Liver (tissue), 9 donors: Measurements from ENCODE around the gene WIPF2. TPM values are rescaled to one million over a fixed set of nuclear protein-coding genes. Genes with fewer than 3 reads are reported as not detected.
"Not testable (repeated sequence)": the region's sequence is repeated elsewhere in the genome, so short reads cannot be mapped to it uniquely, and the experiment has no call there.

ENCODE experiments used
- DNase-seq: peaks from one replicate; pipeline ENCODE4 v3.0.0-alpha.2; 2017; ENCODE audit warnings: low spot score
- H3K27ac ChIP-seq, 2 donors: one replicate each; pipeline ENCODE4 v1.7.0; 2013; ENCODE audit warnings: inconsistent platforms in 2 of 2, low read length in 2 of 2, control low read depth in 1 of 2, low read depth in 1 of 2, mild to moderate bottlenecking in 1 of 2
- H3K27me3 ChIP-seq, 4 donors: one replicate each; pipeline versions ENCODE4 v1.6.1 to v1.7.0; 2013; ENCODE audit warnings: low read length in 3 of 4, inconsistent platforms in 1 of 4, mild to moderate bottlenecking in 1 of 4, moderate library complexity in 1 of 4; ENCODE audit not compliant: control insufficient read depth in 4 of 4, insufficient read depth in 4 of 4
- H3K36me3 ChIP-seq, 4 donors: one replicate each; pipeline versions ENCODE4 v1.6.1 to v1.7.0; 2013; ENCODE audit warnings: low read length in 3 of 4, mild to moderate bottlenecking in 3 of 4, low read depth in 1 of 4, moderate library complexity in 1 of 4; ENCODE audit not compliant: control insufficient read depth in 4 of 4, insufficient read depth in 3 of 4
- H3K4me1 ChIP-seq, 4 donors: one replicate each; pipeline versions ENCODE4 v1.6.1 to v1.7.0; 2013; ENCODE audit warnings: low read length in 3 of 4, mild to moderate bottlenecking in 3 of 4, moderate library complexity in 1 of 4; ENCODE audit not compliant: control insufficient read depth in 4 of 4, insufficient read depth in 4 of 4
- H3K4me3 ChIP-seq, 3 donors: one replicate each; pipeline versions ENCODE4 v1.6.1 to v1.7.0; 2013; ENCODE audit warnings: low read length in 3 of 3, control low read depth in 1 of 3, low read depth in 1 of 3, mild to moderate bottlenecking in 1 of 3
- H3K9ac ChIP-seq, 2 donors: one replicate each; pipeline ENCODE4 v1.7.0; 2013; ENCODE audit warnings: low read length in 2 of 2, mild to moderate bottlenecking in 2 of 2, moderate library complexity in 2 of 2, control low read depth in 1 of 2, low read depth in 1 of 2
- H3K9me3 ChIP-seq, 4 donors: one replicate each; pipeline versions ENCODE4 v1.6.1 to v1.7.0; 2013; ENCODE audit warnings: low read length in 3 of 4; ENCODE audit not compliant: control insufficient read depth in 4 of 4
- ATF3 ChIP-seq: IDR thresholded peaks from 2 replicates; pipeline ENCODE4 v1.6.1; 2016; ENCODE audit warnings: antibody characterized with exemption
- EGR1 ChIP-seq, 2 donors: IDR thresholded peaks; 2 replicates each; pipeline ENCODE4 v1.6.1; 2016 to 2018; ENCODE audit warnings: antibody characterized with exemption in 2 of 2, low read depth in 2 of 2
- FOXA2 ChIP-seq: IDR thresholded peaks from 2 replicates; pipeline ENCODE4 v1.6.1; 2016; ENCODE audit warnings: antibody characterized with exemption
- HNF4A ChIP-seq, 2 donors: conservative IDR thresholded peaks; 2 replicates each; pipeline ENCODE4 v1.6.1; 2016; ENCODE audit warnings: antibody characterized with exemption in 2 of 2, mild to moderate bottlenecking in 2 of 2
- HNF4G ChIP-seq: IDR thresholded peaks from 2 replicates; pipeline ENCODE4 v1.6.1; 2016; ENCODE audit warnings: antibody characterized with exemption
- JUND ChIP-seq, 2 donors: IDR thresholded peaks; 2 replicates each; pipeline ENCODE4 v1.6.1; 2016; ENCODE audit warnings: antibody characterized with exemption in 2 of 2
- NR2F2 ChIP-seq: IDR thresholded peaks from 2 replicates; pipeline ENCODE4 v1.6.1; 2016; ENCODE audit warnings: antibody characterized with exemption
- RXRA ChIP-seq, 2 donors: IDR thresholded peaks; 2 replicates each; pipeline ENCODE4 v1.6.1; 2017 to 2018; ENCODE audit warnings: antibody characterized with exemption in 2 of 2, mild to moderate bottlenecking in 1 of 2
- SP1 ChIP-seq: IDR thresholded peaks from 2 replicates; pipeline ENCODE4 v1.6.1; 2018; ENCODE audit warnings: antibody characterized with exemption, mild to moderate bottlenecking
- YY1 ChIP-seq: IDR thresholded peaks from 2 replicates; pipeline ENCODE4 v1.6.1; 2016; ENCODE audit warnings: antibody characterized with exemption, mild to moderate bottlenecking
- ZBTB33 ChIP-seq: IDR thresholded peaks from 2 replicates; pipeline ENCODE4 v1.6.1; 2016; ENCODE audit warnings: antibody characterized with exemption
- WGBS: extraction: QIAGEN DNeasy Blood & Tissue Kit; methylation state at CpG from one replicate; pipeline ENCODE4 v1.1.7; 2013; 5-methylcytosine and 5-hydroxymethylcytosine counted together
- polyA plus RNA-seq, 2 donors: library from polyadenylated mRNA; stranded (reverse) in 1 of 2; unstranded in 1 of 2; fragments of 200-250 nt in 1 of 2; fragments of >200 nt in 1 of 2; fragmentation: Nextera tagmentation in 1 of 2; extraction: Ambion mirVana in 1 of 2; gene quantifications; one replicate each; pipeline versions ENCODE4 v1.2.1 to v1.2.3, GENCODE V29; 2013 to 2015
- total RNA-seq, 2 donors: library from RNA; depleted of rRNA; stranded (reverse); fragments of >200 nt; gene quantifications; one replicate each; pipeline ENCODE4 v1.2.3, GENCODE V29; 2014
- TF ChIP-seq, protein P1 (sequence below): IDR thresholded peaks from 2 replicates; pipeline ENCODE4 v1.6.1; 2016; ENCODE audit warnings: antibody characterized with exemption
- TF ChIP-seq, protein P2 (sequence below): IDR thresholded peaks from 2 replicates; pipeline ENCODE4 v1.6.1; 2016; ENCODE audit warnings: antibody characterized with exemption, mild to moderate bottlenecking
- donor health status: healthy.
- donor health status: healthy.
- donor health status: healthy.
- donor health status: healthy.
- donor health status: healthy.

WIPF2 gene
- total and polyA plus RNA-seq, 4 donors, result 4.4 to 5.6 (median 5.2) TPM

DNA sequence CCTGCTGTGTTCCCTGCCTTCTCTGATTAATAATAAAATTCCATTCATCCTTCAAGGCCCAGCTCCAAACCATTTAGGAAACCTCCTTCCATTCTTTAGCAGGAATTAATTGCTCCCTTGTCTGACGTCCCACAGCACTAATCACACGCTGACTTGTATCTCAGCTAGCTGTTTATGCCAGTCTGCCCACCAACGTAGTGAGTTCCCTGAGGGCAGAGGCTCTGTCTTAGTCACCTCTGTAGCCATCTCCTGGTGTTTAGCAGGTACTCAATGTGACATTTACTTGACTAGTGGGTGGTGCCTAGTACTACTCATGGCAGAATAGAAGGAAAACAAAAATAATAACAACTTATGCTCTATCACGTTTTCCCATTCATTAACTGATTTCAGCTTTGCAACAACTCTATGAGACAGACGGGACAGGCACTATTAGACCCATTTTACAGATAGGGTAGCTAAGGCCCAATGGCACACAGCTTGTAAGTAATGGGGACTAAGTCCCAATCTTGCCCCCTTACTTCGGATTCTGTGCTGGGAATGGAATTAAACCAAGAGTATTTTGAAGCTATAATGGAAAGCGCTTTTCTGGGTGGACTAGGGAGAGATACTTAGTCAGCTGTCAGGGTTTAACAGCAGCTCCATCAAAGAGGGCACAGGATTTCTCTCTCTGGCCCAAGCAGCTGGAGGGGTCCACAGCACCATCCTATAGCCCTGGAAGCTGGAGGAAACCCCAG, 931 bp upstream of the WIPF2 start:
- Histone ChIP-seq H3K27me3 (no peaks in the 10 kb centered on the region), H3K27ac (no peak overlapping the region), H3K4me1 (peaks cover 1 to 8% (median 6%) of the 10 kb centered on the region in 4 donors), H3K4me3 (peak overlapping the region in 1 of 3 donors; percentile 15), H3K36me3 (no peaks in the 10 kb centered on the region), H3K9ac (no peak overlapping the region), H3K9me3 (no peaks in the 10 kb centered on the region)
- no peak for DNase-seq
- WGBS, result 86% methylated on average over 7 of the region's 7 CpGs
- TF ChIP-seq NR2F2, result no peak
- TF ChIP-seq FOXA2, result no peak
- no peak for TF ChIP-seq EGR1 (IDR thresholded peaks at IDR 0.05; ENCODE audit: low read depth in 2 of 2)
- TF ChIP-seq, protein P1, sequence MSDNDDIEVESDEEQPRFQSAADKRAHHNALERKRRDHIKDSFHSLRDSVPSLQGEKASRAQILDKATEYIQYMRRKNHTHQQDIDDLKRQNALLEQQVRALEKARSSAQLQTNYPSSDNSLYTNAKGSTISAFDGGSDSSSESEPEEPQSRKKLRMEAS, result no peak

DNA sequence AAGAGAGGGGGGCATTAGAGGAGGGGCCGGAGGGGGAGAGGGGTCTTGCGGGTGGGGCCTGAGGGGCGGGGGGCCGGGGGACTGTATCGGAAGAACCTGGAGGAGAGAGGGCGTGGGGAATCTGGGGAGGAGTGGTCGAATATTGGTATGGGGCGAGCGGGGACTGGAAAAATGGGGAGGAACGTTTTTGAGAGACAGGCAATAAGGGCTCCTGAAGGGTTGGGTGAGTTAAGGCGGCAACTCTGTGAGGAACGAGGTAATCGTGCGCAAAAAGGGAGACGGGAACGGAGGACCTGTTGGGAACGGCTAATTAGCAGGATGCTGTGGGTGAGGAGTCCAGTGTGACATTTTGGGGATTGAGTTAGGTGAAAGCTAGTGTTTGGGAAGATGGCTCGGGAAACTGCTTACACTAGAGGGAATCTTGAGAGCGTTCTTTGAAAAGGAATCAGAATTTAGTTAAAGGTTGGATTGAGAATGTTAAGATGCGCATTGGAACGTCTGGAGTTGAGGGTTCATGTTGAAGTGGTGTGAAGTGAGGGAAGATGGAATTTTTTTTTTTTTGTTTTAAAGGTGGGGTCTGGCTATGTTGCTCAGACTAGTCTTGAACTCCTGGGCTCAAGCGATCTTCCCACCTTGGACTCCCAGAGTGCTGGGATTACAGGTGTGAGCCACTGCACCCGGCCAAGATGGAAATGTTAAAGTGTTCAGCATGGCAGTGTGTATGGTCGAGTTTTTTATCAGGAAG, 662 bp downstream of the WIPF2 start:
- no peaks in the 10 kb centered on the region for H3K27me3 ChIP-seq
- peaks cover 1 to 8% (median 6%) of the 10 kb centered on the region in 4 donors for H3K4me1 ChIP-seq
- H3K9ac ChIP-seq, result peak overlapping the region; percentile 3 to 23
- no peak for TF ChIP-seq HNF4A (conservative IDR thresholded peaks at IDR 0.05)
- TF ChIP-seq NR2F2, result no peak
- TF ChIP-seq YY1, result no peak
- TF ChIP-seq RXRA (IDR thresholded peaks at IDR 0.05), result no peak
- H3K27ac ChIP-seq, result peak overlapping the region; percentile 81 to 96
- 5% methylated on average over 24 of the region's 24 CpGs for WGBS
- DNase-seq, result no peak
- peak overlapping the region; percentile 59 to 93 (median 82) for H3K4me3 ChIP-seq
- no peaks in the 10 kb centered on the region for H3K36me3 ChIP-seq
- no peaks in the 10 kb centered on the region for H3K9me3 ChIP-seq

- H3K4me1 ChIP-seq, result peaks cover 1 to 4% (median 4%) of the 10 kb centered on the region in 4 donors
- no peak overlapping the region for H3K27ac ChIP-seq
- no peak overlapping the region for H3K9ac ChIP-seq
- no peak overlapping the region for H3K4me3 ChIP-seq
- 89% methylated on average over 5 of the region's 5 CpGs for WGBS
- DNase-seq, result no peak
- H3K36me3 ChIP-seq, result peaks cover 0 to 3% (median under 1%) of the 10 kb centered on the region in 4 donors
- no peaks in the 10 kb centered on the region for H3K9me3 ChIP-seq
- H3K27me3 ChIP-seq, result no peaks in the 10 kb centered on the region
- TF ChIP-seq, protein P1, result no peak
- no peak for TF ChIP-seq RXRA (IDR thresholded peaks at IDR 0.05)
- no peak for TF ChIP-seq YY1
- no peak for TF ChIP-seq FOXA2
- no peak for TF ChIP-seq HNF4G
- no peak for TF ChIP-seq ATF3
- TF ChIP-seq ZBTB33, result no peak
- no peak for TF ChIP-seq EGR1 (IDR thresholded peaks at IDR 0.05; ENCODE audit: low read depth in 2 of 2)
- no peak for TF ChIP-seq HNF4A (conservative IDR thresholded peaks at IDR 0.05)
- TF ChIP-seq, protein P2, sequence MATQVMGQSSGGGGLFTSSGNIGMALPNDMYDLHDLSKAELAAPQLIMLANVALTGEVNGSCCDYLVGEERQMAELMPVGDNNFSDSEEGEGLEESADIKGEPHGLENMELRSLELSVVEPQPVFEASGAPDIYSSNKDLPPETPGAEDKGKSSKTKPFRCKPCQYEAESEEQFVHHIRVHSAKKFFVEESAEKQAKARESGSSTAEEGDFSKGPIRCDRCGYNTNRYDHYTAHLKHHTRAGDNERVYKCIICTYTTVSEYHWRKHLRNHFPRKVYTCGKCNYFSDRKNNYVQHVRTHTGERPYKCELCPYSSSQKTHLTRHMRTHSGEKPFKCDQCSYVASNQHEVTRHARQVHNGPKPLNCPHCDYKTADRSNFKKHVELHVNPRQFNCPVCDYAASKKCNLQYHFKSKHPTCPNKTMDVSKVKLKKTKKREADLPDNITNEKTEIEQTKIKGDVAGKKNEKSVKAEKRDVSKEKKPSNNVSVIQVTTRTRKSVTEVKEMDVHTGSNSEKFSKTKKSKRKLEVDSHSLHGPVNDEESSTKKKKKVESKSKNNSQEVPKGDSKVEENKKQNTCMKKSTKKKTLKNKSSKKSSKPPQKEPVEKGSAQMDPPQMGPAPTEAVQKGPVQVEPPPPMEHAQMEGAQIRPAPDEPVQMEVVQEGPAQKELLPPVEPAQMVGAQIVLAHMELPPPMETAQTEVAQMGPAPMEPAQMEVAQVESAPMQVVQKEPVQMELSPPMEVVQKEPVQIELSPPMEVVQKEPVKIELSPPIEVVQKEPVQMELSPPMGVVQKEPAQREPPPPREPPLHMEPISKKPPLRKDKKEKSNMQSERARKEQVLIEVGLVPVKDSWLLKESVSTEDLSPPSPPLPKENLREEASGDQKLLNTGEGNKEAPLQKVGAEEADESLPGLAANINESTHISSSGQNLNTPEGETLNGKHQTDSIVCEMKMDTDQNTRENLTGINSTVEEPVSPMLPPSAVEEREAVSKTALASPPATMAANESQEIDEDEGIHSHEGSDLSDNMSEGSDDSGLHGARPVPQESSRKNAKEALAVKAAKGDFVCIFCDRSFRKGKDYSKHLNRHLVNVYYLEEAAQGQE, result no peak
- no peak for TF ChIP-seq SP1
- TF ChIP-seq JUND (IDR thresholded peaks at IDR 0.05), result no peak
These were observed 5.8 kb downstream of the WIPF2 start for GRCh38 chr17:40224718-40225550.

DNA sequence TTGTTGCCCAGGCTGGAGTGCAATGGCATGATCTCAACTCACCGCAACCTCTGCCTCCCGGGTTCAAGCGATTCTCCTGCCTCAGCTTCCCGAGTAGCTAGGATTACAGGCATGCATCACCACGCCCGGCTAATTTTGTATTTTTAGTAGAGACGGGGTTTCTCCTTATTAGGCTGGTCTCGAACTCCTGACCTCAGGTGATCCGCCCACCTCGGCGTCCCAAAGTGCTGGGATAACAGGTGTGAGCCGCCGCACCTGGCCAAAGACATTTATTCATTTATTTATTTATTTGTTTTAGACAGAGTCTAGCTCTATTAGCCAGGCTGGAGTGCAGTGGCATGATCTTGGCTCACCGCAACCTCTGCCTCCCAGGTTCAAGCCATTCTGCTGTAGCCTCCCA, 10.0 kb downstream of the WIPF2 start:
- 98% methylated on average over 14 of the region's 14 CpGs for WGBS
- H3K4me1 ChIP-seq, H3K9me3 ChIP-seq, DNase-seq, H3K9ac ChIP-seq, H3K36me3 ChIP-seq, H3K27me3 ChIP-seq, H3K27ac ChIP-seq, H3K4me3 ChIP-seq: not testable (repeated sequence)
